HCT116 (cell line): ENCODE measurements around the gene KCNK3.

Experiments used
- EGR1 ChIP-seq: IDR thresholded peaks from 2 replicates; pipeline ENCODE4 v1.6.1; 2012; ENCODE audit warnings: low read depth
- EZH2phosphoT487 ChIP-seq: fragments of 200-600 bp; IDR thresholded peaks from 2 replicates; pipeline ENCODE4 v1.6.1; 2018; ENCODE audit warnings: antibody characterized with exemption, borderline replicate concordance
- POLR2AphosphoS5 ChIP-seq: IDR thresholded peaks from 2 replicates; pipeline ENCODE4 v1.6.1; 2011; ENCODE audit warnings: mild to moderate bottlenecking, low read depth, low read length, moderate library complexity
- YY1 ChIP-seq: IDR thresholded peaks from 2 replicates; pipeline ENCODE4 v1.6.1; 2011; ENCODE audit warnings: low read length, low read depth, moderate library complexity, mild to moderate bottlenecking; ENCODE audit not compliant: insufficient replicate concordance; ENCODE audit errors: extremely low read depth
- ZNF274 ChIP-seq: fragments of 200-500 bp; sonication (Bioruptor generic); IDR thresholded peaks from 2 replicates; pipeline ENCODE4 v1.6.1; 2014; ENCODE audit warnings: mild to moderate bottlenecking, low read depth, low read length, inconsistent platforms
- TF ChIP-seq, protein P1 (sequence below), 3 experiments: fragments of 200-600 bp in 1 of 3; sonication (generic) in 1 of 3; IDR thresholded peaks in 2 of 3; conservative IDR thresholded peaks in 1 of 3; 2 replicates each; pipeline ENCODE4 v1.5.1; 2012 to 2017; ENCODE audit warnings: low read depth in 2 of 3, low read length in 2 of 3, antibody characterized with exemption in 1 of 3, borderline replicate concordance in 1 of 3, control low read depth in 1 of 3, mild to moderate bottlenecking in 1 of 3, mixed read lengths in 1 of 3, mixed run types in 1 of 3, moderate library complexity in 1 of 3; ENCODE audit not compliant: insufficient read depth in 1 of 3
- TF ChIP-seq, protein P2 (sequence below): IDR thresholded peaks from 2 replicates; pipeline ENCODE4 v1.6.1; 2011; ENCODE audit warnings: mild to moderate bottlenecking, low read length, moderate library complexity; ENCODE audit not compliant: insufficient replicate concordance; ENCODE audit errors: extremely low read depth
- TF ChIP-seq, protein P3 (sequence below): IDR thresholded peaks from 2 replicates; pipeline ENCODE4 v1.6.1; 2012

DNA sequence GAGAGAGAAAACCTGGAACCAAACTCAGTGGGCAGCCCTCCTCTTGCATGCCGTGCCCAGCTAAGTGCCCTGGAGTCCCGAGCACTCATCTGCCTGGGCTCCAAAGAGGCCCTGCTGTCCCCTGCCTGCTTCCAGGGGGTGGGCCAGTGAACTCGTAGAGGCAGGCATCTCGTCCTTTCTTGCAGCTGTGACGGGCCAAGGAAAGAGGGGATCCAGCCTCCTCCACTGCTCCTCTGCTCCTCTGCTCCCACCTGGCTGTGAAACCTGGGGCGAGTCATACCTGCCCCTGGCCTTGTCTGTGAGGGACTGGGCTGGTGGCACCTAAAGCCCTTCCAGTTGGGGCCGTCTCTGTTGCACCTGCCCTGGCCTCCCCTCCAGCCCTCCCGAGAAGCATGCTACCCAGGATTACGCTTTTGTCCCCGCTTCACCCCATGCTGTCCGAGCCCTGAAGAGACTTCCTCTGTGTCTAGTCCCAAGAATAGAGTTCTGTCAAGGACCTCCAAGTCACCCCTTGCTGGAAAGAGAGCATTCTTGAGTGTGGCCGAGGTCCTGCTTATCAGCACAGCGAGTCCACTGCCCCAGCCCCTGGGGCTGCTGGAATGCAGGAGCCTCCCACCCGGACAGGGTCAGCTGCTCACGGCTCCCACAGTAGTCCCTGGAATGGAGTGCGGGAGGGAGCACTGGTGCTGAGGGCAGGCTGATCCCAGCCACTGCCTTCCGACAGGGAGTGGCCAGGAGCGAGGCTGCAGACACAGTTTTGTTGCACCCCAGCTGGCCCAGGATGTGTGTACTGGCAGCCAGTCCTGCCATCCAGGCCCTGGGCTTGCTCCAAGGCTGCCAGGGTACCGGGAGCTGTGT, 14.3 kb downstream of the KCNK3 start:
- TF ChIP-seq, protein P1, sequence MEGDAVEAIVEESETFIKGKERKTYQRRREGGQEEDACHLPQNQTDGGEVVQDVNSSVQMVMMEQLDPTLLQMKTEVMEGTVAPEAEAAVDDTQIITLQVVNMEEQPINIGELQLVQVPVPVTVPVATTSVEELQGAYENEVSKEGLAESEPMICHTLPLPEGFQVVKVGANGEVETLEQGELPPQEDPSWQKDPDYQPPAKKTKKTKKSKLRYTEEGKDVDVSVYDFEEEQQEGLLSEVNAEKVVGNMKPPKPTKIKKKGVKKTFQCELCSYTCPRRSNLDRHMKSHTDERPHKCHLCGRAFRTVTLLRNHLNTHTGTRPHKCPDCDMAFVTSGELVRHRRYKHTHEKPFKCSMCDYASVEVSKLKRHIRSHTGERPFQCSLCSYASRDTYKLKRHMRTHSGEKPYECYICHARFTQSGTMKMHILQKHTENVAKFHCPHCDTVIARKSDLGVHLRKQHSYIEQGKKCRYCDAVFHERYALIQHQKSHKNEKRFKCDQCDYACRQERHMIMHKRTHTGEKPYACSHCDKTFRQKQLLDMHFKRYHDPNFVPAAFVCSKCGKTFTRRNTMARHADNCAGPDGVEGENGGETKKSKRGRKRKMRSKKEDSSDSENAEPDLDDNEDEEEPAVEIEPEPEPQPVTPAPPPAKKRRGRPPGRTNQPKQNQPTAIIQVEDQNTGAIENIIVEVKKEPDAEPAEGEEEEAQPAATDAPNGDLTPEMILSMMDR (IDR thresholded peaks at IDR 0.05 in 2 of 3, conservative IDR thresholded peaks at IDR 0.05 in 1 of 3; ENCODE audit: borderline replicate concordance in 1 of 3, insufficient read depth in 1 of 3, low read depth in 2 of 3, low read length in 2 of 3) = no peak
- TF ChIP-seq EZH2phosphoT487 (no peak), YY1 (no peak), ZNF274 (no peak), POLR2AphosphoS5 (no peak), EGR1 (no peak)
- TF ChIP-seq, protein P2, sequence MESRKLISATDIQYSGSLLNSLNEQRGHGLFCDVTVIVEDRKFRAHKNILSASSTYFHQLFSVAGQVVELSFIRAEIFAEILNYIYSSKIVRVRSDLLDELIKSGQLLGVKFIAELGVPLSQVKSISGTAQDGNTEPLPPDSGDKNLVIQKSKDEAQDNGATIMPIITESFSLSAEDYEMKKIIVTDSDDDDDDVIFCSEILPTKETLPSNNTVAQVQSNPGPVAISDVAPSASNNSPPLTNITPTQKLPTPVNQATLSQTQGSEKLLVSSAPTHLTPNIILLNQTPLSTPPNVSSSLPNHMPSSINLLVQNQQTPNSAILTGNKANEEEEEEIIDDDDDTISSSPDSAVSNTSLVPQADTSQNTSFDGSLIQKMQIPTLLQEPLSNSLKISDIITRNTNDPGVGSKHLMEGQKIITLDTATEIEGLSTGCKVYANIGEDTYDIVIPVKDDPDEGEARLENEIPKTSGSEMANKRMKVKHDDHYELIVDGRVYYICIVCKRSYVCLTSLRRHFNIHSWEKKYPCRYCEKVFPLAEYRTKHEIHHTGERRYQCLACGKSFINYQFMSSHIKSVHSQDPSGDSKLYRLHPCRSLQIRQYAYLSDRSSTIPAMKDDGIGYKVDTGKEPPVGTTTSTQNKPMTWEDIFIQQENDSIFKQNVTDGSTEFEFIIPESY = no peak
- TF ChIP-seq, protein P3, sequence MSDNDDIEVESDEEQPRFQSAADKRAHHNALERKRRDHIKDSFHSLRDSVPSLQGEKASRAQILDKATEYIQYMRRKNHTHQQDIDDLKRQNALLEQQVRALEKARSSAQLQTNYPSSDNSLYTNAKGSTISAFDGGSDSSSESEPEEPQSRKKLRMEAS = no peak
